ENCODE measurements around the gene RAP1GAP2.
A peak's percentile ranks its signal among the peaks of the same experiment; 100 is the strongest.

RAP1GAP2 gene

GRCh38 chr17:2921443-2921842 lies 125.2 kb downstream of the RAP1GAP2 start:
- no peak for DNase-seq

- DNase-seq, result no peak
These were observed 128.0 kb downstream of the RAP1GAP2 start for GRCh38 chr17:2924211-2924610.

GRCh38 chr17:2925011-2925410 lies 128.8 kb downstream of the RAP1GAP2 start:
- no peak for DNase-seq

DNA sequence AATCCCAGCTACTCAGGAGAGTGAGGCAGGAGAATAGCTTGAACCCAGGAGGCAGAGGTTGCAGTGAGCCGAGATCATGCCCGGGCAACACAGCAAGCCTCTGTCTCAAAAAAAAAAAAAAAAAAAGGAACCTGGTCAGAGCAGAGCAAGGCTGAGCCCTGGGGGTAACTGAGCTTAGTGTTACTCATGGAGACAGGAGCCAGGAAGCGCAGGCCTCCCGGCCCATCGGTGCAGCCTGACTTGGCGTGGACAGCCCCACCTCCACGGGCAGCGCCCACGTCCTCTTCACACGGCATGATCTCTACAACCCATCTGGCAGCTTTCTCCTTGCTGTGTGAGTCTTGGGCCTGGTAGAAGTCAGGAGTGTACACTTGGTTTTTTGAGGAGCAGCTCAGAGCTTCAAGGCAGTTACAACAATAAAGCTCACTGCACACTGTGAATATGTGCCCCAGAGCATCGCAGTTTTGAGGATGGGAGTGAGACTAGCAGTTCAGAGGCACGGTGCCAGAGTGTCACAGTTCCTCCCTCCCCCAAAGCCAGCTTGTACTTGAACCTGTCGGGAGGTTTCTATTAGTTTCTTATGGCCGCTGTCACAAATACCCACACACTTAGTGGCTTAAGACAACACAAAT lies 129.9 kb downstream of the RAP1GAP2 start:
- no peak for DNase-seq

GRCh38 chr17:2928294-2928890 lies 132.2 kb downstream of the RAP1GAP2 start:
- DNase-seq, result no peak

GRCh38 chr17:2929881-2930533 lies 133.8 kb downstream of the RAP1GAP2 start:
- DNase-seq, result peak; percentile 20 to 52

DNA sequence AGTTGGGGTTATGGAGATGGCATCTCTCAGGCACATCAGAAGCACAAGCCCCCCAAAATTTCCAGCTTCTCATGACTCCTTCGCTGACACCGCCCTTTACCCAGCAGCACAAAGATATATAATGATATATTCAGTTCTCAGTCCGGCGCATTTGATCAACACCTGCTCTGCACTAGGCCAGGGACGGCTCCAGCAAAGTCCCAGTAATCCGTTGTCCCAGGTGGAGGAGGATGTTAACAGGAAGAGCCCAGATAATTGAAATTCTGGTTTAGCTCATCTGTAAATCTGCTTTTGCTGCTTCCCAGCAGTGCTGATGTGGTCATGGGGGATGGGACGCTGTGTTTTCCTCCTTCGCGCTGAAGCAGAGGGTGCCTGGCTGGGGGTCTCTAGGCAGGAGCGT lies 135.6 kb downstream of the RAP1GAP2 start:
- peak in 1 of 2 experiments; percentile 48 for DNase-seq

GRCh38 chr17:2932946-2933345 lies 136.7 kb downstream of the RAP1GAP2 start:
- no peak for DNase-seq

GRCh38 chr17:2933606-2934005 lies 137.4 kb downstream of the RAP1GAP2 start:
- no peak for DNase-seq

- DNase-seq, result no peak
These were observed 139.4 kb downstream of the RAP1GAP2 start for GRCh38 chr17:2935632-2936031.

- no peak for DNase-seq
These were observed 140.1 kb downstream of the RAP1GAP2 start for GRCh38 chr17:2936351-2936750.

DNA sequence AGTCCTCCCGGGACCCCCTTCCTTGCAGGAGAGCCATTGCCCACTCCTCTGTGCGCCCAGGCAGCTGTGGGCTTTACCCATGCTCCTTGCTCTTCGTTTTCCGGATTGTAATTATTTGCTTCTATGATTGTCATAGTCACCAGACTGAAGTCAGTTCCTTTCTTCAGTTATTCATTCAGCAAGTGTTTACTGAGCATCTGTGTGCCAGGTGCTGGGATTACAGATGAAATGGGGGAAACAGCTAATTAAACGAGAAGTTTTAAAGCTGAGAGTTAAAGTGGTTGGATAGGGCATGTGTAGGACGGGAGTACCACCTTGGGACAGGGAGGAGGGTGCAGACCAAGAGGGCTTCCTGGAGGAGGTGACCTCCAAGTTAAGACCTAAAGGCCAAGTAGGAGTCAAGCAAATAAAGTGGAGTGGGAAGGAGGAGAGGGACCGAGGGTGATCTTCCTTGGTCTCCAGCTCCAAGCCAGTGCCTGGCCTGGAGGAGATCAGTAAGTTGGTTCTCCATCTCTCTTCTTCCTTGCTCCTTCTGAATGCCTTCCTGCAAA lies 140.6 kb downstream of the RAP1GAP2 start:
- DNase-seq, result no peak

DNA sequence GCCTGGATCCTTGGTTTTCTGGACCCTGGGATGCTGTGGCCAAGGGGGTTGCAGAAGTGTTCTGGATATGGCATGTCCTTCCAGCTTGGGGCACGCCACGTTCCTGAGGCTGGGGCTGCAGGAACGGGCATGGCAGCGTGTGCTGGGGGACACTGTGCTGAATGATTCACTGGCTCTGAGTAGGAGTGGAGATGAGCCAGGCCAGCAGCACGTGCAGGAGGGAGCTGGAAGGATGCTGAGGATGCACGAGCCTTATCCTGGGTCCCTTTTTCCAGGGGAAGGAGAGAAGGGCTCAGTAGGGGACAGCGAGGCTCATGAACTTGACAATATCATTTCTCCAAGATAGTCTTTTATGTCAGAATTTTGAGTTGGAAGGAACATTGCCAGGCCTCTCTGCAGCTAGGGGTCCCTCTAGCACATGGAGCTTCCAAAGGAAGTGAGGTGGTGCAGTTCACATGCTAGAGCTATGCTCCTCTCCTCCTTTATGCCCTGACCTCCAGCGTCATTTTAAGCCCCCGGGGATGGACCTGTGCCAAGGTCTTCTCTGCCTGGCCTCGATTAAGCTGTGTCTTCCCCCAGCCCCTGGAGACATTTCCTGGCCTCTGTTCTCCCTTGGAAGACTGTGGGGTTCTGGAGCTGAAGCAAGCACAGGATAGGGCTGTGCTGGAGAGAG lies 141.2 kb downstream of the RAP1GAP2 start:
- no peak for DNase-seq

GRCh38 chr17:2939714-2940351 lies 143.6 kb downstream of the RAP1GAP2 start:
- no peak for DNase-seq

DNA sequence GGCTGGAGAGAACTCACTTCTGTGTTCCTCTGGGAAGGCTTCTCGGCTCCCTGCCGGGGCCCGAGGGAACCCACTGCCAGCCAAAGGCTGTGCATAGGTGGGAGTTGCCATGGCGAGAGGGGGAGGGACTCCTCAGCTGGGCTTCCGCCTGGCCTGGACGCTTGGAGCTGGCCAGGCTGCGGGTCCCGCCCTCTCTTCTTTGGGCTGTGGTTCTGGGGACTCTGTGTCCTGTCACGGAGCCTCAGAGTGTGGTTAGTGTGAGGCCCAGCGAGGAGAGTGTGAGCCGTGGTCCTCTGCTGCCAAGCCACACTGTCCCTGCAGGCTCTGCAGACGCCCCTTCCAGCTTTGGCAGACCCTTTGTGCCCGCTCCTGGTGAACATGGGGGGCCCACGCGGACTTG lies 144.1 kb downstream of the RAP1GAP2 start:
- DNase-seq, result no peak

DNA sequence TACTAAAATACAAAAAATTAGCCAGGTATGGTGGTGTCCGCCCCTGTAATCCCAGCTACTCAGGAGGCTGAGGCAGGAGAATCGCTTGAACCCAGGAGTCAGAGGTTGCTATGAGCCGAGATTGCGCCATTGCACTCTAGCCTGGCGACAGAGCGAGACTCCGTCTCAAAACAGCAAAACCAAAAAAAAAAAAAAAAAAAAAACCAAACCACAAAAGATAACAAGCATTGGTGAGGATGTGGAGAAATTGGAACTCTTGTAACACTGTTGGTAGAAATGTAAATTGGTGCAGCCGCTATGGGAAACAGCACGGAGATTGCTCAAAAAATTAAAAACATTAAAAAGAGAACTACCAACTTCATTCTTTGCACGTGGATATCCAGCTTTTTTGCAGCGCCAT lies 147.7 kb downstream of the RAP1GAP2 start:
- no peak for DNase-seq

DNA sequence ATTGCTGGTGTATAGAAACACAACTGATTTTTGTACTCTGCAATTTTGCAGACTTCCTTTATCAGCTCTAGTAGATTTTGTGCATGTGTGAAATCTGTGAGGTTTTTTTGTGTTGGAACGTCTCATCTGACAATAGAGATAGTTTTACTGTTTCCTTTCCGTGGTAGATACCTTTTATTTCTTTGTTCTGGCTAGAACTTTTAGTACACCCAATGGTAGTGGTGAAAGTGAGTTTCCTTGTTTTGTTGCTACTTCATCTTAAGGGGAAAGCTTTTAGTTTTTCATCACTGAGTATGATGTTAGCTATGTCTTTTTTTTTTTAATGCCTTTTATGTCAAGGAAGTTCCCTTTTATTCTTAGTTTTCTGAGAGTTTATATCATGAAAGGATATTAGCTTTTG lies 149.1 kb downstream of the RAP1GAP2 start:
- no peak for DNase-seq

DNA sequence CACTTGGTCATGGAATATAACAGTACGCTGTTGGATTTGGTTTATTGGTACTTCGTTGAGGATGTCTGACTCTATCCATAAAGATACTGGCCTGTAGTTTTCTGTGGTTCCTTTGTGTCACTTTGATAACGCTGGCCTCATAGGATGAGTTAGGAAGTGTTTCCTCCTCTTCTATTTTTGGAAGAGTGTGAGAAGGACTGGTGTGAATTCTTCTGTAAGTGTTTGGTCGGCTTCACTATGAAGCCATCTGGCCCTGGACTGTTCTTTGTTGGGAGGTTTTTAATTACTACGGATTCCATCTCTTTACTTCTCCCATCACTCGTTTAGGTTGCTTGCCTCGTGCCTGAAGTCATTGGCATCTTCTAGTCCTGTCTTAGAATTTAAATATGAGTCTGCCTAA lies 149.9 kb downstream of the RAP1GAP2 start:
- no peak for DNase-seq

- no peak for DNase-seq
These were observed 151.3 kb downstream of the RAP1GAP2 start for GRCh38 chr17:2947588-2947950.

GRCh38 chr17:2947996-2948550 lies 151.8 kb downstream of the RAP1GAP2 start:
- DNase-seq, result no peak

DNA sequence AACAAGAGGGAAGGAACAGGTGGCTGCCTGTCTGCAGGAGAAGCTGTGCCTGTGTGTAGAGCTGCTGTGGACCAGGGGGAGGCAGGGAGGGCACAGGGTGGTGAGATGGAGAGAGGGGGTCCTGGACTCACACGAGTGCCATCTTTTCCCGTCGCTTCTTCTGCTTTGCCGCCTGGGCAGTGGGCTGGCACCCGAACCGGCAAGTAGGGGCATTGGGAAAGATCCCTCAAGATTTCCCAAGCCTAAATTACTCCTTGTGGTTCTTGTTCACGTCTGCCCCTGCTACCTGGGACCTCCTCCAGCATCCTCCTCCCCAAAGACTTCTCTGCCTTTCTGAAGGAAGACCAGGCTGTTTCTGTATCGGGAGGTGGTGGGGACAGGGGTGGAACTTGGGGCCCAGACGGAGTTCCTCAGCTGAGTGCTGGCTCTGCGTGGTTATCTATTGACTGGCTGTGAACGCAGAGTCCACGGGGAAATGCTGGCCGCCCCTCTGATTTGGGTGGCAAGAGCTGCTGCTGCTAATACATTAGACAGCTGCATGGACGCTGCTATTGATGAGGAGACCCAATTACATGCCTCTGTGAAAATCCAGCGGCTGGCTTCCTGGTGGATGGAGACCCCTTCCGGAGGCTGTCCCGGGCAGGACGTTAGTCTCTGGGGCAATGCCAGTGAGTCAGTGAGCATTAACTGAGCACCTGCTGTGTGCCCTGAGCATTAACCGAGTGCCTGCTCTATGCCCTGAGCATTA lies 152.7 kb downstream of the RAP1GAP2 start:
- DNase-seq, result no peak

DNA sequence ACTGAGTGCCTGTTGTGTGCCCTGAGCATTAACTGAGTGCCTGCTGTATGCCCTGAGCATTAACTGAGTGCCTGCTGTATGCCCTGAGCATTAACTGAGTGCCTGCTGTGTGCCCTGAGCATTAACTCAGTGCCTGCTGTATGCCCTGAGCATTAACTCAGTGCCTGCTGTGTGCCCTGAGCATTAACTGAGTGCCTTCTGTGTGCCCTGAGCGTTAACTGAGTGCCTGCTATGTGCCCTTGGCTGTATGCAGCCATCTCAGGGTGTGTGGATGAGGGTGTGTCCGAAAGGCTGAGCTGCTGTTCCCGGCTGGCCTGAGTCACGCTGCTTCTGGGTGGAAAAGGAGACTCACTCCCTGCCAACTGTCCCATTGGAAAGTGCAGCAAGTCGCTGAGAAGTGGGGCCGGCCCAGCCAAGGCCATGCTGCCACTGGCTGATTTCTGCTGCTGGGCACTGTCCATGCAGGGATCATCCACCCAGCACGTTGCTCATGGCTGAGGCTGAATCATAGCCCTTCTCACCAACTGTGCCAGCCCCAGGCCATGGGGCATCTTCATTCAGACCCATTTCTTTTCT lies 153.3 kb downstream of the RAP1GAP2 start:
- no peak for DNase-seq
